Measurements from ENCODE around the gene TXLNB. TPM values are rescaled to one million over a fixed set of nuclear protein-coding genes. Genes with fewer than 3 reads are reported as not detected.
"Not testable (repeated sequence)": the region's sequence is repeated elsewhere in the genome, so short reads cannot be mapped to it uniquely, and the experiment has no call there.

Gene TXLNB
- total and polyA plus RNA-seq, 11 donors: 10.1 to 170 (median 113) TPM

- intact Hi-C loops (cut with DNase I): no loop called here
- ATAC-seq: peak in 1 of 4 donors; percentile 31
Measured at GRCh38 chr6:139236105-139236504, 55.7 kb downstream of the TXLNB start.

GRCh38 chr6:139235661-139236060, 56.1 kb downstream of the TXLNB start:
- Histone ChIP-seq H3K4me3 (no peak overlapping the region), H3K4me1 (peaks cover 0 to 21% (median 6%) of the 10 kb centered on the region in 12 donors), H3K27ac (no peak overlapping the region), H3K36me3 (peaks cover 0 to 3% (median 0%) of the 10 kb centered on the region in 9 donors), H3K9me3 (peaks cover 0 to 7% (median 0%) of the 10 kb centered on the region in 12 donors), H3K27me3 (no peaks in the 10 kb centered on the region)
- WGBS, 4 donors: 86 to 92% (median 91%) methylated on average over 10 to 12 of the region's 12 CpGs
- DNase-seq (no peak), ATAC-seq (no peak)
- TF ChIP-seq CTCF (IDR thresholded peaks at IDR 0.05): no peak
- no peak for TF ChIP-seq POLR2A (IDR thresholded peaks at IDR 0.05)
- intact Hi-C loops (cut with DNase I): no loop called here

More at GRCh38 chr6:139236105-139236504, 55.7 kb downstream of the TXLNB start:
- WGBS, 4 donors: 89 to 92% (median 91%) methylated on average over 5 of the region's 5 CpGs
- Histone ChIP-seq H3K9me3 (peaks cover 0 to 7% (median 0%) of the 10 kb centered on the region in 12 donors), H3K27me3 (no peaks in the 10 kb centered on the region), H3K4me3 (no peak overlapping the region), H3K36me3 (peaks cover 0 to 5% (median 0%) of the 10 kb centered on the region in 9 donors), H3K27ac (no peak overlapping the region), H3K4me1 (peaks cover 0 to 24% (median 9%) of the 10 kb centered on the region in 12 donors)
- TF ChIP-seq POLR2A (IDR thresholded peaks at IDR 0.05) (no peak), CTCF (IDR thresholded peaks at IDR 0.05) (no peak)
- DNase-seq: no peak

GRCh38 chr6:139234193-139234592, 57.6 kb downstream of the TXLNB start:
- not testable (repeated sequence) for H3K27me3 ChIP-seq, H3K9me3 ChIP-seq, H3K4me3 ChIP-seq, H3K27ac ChIP-seq, ATAC-seq, H3K36me3 ChIP-seq, DNase-seq
- intact Hi-C loops (cut with DNase I): loop anchor here in 2 of 10 donors (5.0 kb wide), 2 partner anchors 123 to 128 kb away; no protein-coding TSS in a partner anchor
- peaks cover 0 to 13% (median 2%) of the 10 kb centered on the region in 12 donors for H3K4me1 ChIP-seq
- WGBS, 4 donors: 76 to 87% (median 85%) methylated on average over 2 of the region's 2 CpGs

GRCh38 chr6:139231206-139231605, 60.6 kb downstream of the TXLNB start:
- WGBS, 4 donors: 41 to 59% (median 44%) methylated on average over 2 of the region's 2 CpGs
- H3K4me3 ChIP-seq: no peak overlapping the region
- H3K27me3 ChIP-seq: no peaks in the 10 kb centered on the region
- DNase-seq (no peak), ATAC-seq (no peak)
- no peak overlapping the region for H3K27ac ChIP-seq
- H3K36me3 ChIP-seq: no peaks in the 10 kb centered on the region
- H3K4me1 ChIP-seq: peaks cover 0 to 13% (median 0%) of the 10 kb centered on the region in 12 donors
- peaks cover 0 to 7% (median 0%) of the 10 kb centered on the region in 12 donors for H3K9me3 ChIP-seq
- intact Hi-C loops (cut with DNase I): loop anchor here in 2 of 10 donors (5.0 kb wide), 2 partner anchors 126 to 131 kb away; no protein-coding TSS in a partner anchor
- TF ChIP-seq POLR2A (IDR thresholded peaks at IDR 0.05) (no peak), CTCF (IDR thresholded peaks at IDR 0.05) (no peak)
